GM10248 (cell line): ENCODE measurements around the gene RUVBL2.
A peak's percentile ranks its signal among the peaks of the same experiment; 100 is the strongest.

Experiments
- CTCF ChIA-PET: fragments of 300-600 bp; sonication (Branson Sonifier 250); formaldehyde crosslinking; extraction: SDS; loops from one replicate; lab custom pipeline; 2021; ENCODE audit warnings: antibody characterized with exemption; lab: Yijun Ruan, JAX
- POLR2A ChIA-PET: fragments of 350-650 bp; sonication (Branson Sonifier 250); formaldehyde crosslinking; extraction: SDS; loops from one replicate; lab custom pipeline; 2020; ENCODE audit warnings: antibody characterized with exemption; lab: Yijun Ruan, JAX
- DNase-seq: peaks from one replicate; pipeline ENCODE4 v3.0.0; 2012; ENCODE audit errors: extremely low spot score
- TF ChIP-seq, protein P1 (sequence below): IDR thresholded peaks from 2 replicates; pipeline ENCODE4 v1.5.1; 2012; ENCODE audit warnings: mild to moderate bottlenecking, low read depth; ENCODE audit errors: extremely low read depth, missing control alignments, control extremely low read depth

RUVBL2 gene

DNA sequence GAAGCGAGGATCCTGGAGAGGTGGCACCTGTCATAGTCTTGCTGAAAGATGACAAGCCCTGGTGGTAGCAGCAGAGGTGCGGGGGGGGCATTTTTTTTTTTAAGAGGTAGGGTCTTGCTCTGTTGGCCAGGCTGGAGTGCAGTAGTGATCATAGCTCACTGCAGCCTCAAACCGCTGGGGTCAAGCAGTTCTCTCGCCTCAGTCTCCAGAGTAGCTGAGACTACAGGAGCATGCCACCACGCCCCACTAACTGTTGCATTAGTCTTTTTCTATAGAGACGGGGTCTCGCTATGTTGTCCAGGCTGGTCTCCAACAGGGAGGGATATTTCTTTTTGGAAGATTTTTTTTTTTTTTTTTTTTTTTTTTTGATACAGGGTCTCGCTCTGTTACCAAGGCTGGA lies 35.7 kb upstream of the RUVBL2 start:
- TF ChIP-seq, protein P1, sequence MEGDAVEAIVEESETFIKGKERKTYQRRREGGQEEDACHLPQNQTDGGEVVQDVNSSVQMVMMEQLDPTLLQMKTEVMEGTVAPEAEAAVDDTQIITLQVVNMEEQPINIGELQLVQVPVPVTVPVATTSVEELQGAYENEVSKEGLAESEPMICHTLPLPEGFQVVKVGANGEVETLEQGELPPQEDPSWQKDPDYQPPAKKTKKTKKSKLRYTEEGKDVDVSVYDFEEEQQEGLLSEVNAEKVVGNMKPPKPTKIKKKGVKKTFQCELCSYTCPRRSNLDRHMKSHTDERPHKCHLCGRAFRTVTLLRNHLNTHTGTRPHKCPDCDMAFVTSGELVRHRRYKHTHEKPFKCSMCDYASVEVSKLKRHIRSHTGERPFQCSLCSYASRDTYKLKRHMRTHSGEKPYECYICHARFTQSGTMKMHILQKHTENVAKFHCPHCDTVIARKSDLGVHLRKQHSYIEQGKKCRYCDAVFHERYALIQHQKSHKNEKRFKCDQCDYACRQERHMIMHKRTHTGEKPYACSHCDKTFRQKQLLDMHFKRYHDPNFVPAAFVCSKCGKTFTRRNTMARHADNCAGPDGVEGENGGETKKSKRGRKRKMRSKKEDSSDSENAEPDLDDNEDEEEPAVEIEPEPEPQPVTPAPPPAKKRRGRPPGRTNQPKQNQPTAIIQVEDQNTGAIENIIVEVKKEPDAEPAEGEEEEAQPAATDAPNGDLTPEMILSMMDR: no peak
- no peak for DNase-seq
- CTCF ChIA-PET: interaction anchor here (1.1 to 1.3 kb wide), 2 partner anchors 25 to 72 kb away, joined by 3 to 5 read pairs; no protein-coding TSS in a partner anchor
- POLR2A ChIA-PET: interaction anchor here (1.2 kb wide), 1 partner anchor 77 kb away, joined by 5 read pairs; no protein-coding TSS in a partner anchor

DNA sequence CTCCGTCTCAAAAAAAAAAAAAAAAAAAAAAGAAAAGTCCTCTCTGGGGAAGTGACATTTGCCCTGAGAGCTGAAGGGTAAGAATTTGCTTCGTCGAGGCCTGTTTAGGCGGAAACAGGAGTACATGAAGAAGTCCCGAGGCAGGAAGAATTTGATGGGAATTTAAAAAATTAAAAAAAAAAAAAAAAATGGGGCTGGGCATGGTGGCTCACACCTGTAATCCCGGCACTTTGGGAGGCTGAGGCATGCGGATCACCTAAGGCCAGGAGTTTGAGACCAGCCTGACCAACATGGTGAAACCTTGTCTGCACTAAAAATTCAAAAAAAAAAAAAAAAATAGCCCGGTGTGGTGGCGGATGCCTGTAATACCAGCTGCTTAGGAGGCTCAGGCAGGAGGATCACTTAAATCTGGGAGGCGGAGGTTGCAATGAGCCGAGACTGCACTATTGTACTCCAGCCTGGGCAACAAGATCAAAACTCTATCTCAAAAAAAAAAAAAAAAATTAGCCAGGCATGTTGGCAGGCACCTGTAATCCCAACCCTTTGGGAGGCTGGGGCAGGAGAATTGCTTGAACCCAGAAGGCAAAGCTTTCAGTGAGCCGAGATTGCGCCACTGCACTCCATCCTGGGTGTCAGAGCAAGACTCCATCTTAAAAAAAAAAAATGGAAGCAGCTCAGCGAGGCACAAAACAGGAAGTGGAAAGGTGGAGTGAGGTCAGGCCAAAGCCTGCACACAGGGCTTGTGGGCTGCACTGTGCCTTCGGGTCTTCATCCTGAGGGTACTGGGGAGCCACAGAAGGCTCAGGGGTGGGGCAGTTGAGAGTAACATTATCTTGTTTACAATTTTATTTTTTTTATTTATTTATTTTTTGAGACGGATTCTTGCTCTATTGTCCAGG lies 34.1 kb upstream of the RUVBL2 start:
- ChIA-PET CTCF (interaction anchor here (1.1 to 2.2 kb wide), 2 partner anchors 11 to 34 kb away, joined by 4 to 7 read pairs; partner anchors contain the start of genes GYS1 and RUVBL2), POLR2A (interaction anchor here (0.7 to 1.2 kb wide), 3 partner anchors 9 to 80 kb away, joined by 4 to 8 read pairs (median 5); no protein-coding TSS in a partner anchor)
- TF ChIP-seq, protein P1: no peak
- no peak for DNase-seq

GRCh38 chr19:48961051-48961649 lies 32.5 kb upstream of the RUVBL2 start:
- ChIA-PET CTCF (interaction anchor here (1.5 to 2.2 kb wide), 2 partner anchors 9 to 32 kb away, joined by 3 to 7 read pairs; partner anchors contain the start of genes GYS1 and RUVBL2), POLR2A (interaction anchor here (0.6 to 1.4 kb wide), 2 partner anchors 61 to 80 kb away, joined by 5 read pairs; partner anchors contain the start of gene NUCB1)
- no peak for DNase-seq
- TF ChIP-seq, protein P1: no peak

DNA sequence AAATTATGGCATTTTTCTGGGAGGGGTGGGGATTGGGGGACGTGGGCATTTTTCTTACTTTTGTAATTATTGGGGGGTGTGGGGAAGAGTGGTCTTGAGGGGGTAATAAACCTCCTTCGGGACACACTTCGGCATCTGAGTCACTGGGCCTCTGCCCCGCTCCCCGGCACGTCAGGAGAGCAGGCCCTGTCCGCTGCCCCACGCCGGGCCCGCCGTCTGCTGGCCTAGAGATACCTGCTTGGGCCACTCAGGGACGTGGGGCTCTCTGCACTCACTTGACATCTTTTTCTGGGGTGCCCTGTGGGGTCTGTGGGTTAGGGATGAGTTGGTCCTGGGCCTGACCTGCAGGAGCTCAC lies 32.0 kb upstream of the RUVBL2 start:
- TF ChIP-seq, protein P1: no peak
- POLR2A ChIA-PET: interaction anchor here (0.9 to 1.4 kb wide), 5 partner anchors 10 to 89 kb away, joined by 3 to 12 read pairs (median 5); partner anchors contain the start of genes NUCB1 and PPP1R15A
- CTCF ChIA-PET: interaction anchor here (1.1 to 2.2 kb wide), 3 partner anchors 9 to 32 kb away, joined by 3 to 7 read pairs (median 5); partner anchors contain the start of genes GYS1 and RUVBL2
- no peak for DNase-seq

- CTCF ChIA-PET: interaction anchor here (1.1 to 1.5 kb wide), 2 partner anchors 8 to 31 kb away, joined by 3 to 5 read pairs; partner anchors contain the start of genes GYS1 and RUVBL2
- TF ChIP-seq, protein P1: no peak
- POLR2A ChIA-PET: interaction anchor here (0.5 to 1.4 kb wide), 12 partner anchors 9 to 460 kb away, joined by 3 to 12 read pairs (median 3); partner anchors contain the start of genes NUCB1 and PPP1R15A
- peak; percentile 85 for DNase-seq
Observed at GRCh38 chr19:48962029-48962848, 31.4 kb upstream of the RUVBL2 start.

- CTCF ChIA-PET: interaction anchor here (1.1 to 1.5 kb wide), 2 partner anchors 8 to 31 kb away, joined by 3 to 5 read pairs; partner anchors contain the start of genes GYS1 and RUVBL2
- TF ChIP-seq, protein P1: no peak
- POLR2A ChIA-PET: interaction anchor here (0.6 to 1.4 kb wide), 8 partner anchors 8 to 159 kb away, joined by 3 to 12 read pairs (median 4); partner anchors contain the start of genes NUCB1 and PPP1R15A
- DNase-seq: no peak
Observed at GRCh38 chr19:48962849-48963165, 30.9 kb upstream of the RUVBL2 start.
